Smooth muscle cell (in vitro differentiated cells): ENCODE results near the gene DNAAF1. TPM values are rescaled to one million over a fixed set of nuclear protein-coding genes. Genes with fewer than 3 reads are reported as not detected.

ENCODE experiments used
- DNase-seq: peaks from one replicate; lab custom pipeline; 2025; ENCODE audit not compliant: unreplicated experiment; lab: John Stamatoyannopoulos, UW
- H2AFZ ChIP-seq: fragments of 200-600 bp; sonication (generic); 2 replicates; pipeline ENCODE4 v1.6.0; 2016; ENCODE audit warnings: antibody characterized with exemption, low read depth, mild to moderate bottlenecking
- H3F3A ChIP-seq: fragments of 200-600 bp; sonication (generic); 2 replicates; pipeline ENCODE4 v1.6.0; 2017; ENCODE audit warnings: antibody characterized with exemption, low read depth
- H3K27ac ChIP-seq: fragments of 200-600 bp; sonication (generic); 2 replicates; pipeline ENCODE4 v1.5.1; 2016; ENCODE audit warnings: low read depth, mild to moderate bottlenecking
- H3K27me3 ChIP-seq: fragments of 200-600 bp; sonication (generic); 2 replicates; pipeline ENCODE4 v1.6.1; 2016; ENCODE audit warnings: low read depth, mild to moderate bottlenecking
- H3K36me3 ChIP-seq: fragments of 200-600 bp; sonication (generic); 2 replicates; pipeline ENCODE4 v1.5.1; 2016; ENCODE audit warnings: low read depth
- H3K4me1 ChIP-seq: fragments of 200-600 bp; sonication (generic); 2 replicates; pipeline ENCODE4 v1.5.1; 2016; ENCODE audit warnings: low read depth
- H3K4me2 ChIP-seq: fragments of 200-600 bp; sonication (generic); 2 replicates; pipeline ENCODE4 v1.6.0; 2016; ENCODE audit warnings: mild to moderate bottlenecking
- H3K4me3 ChIP-seq: fragments of 200-600 bp; sonication (generic); 2 replicates; pipeline ENCODE4 v1.5.1; 2016; ENCODE audit warnings: mild to moderate bottlenecking
- H3K79me2 ChIP-seq: fragments of 200-600 bp; sonication (generic); 2 replicates; pipeline ENCODE4 v1.6.0; 2016; ENCODE audit warnings: low read depth, mild to moderate bottlenecking
- H3K9ac ChIP-seq: fragments of 200-600 bp; sonication (generic); 2 replicates; pipeline ENCODE4 v1.6.0; 2016; ENCODE audit warnings: low read depth
- H3K9me3 ChIP-seq: fragments of 200-600 bp; sonication (generic); replicated peaks from 2 replicates; pipeline ENCODE4 v1.5.1; 2016; ENCODE audit warnings: low read depth
- H4K20me1 ChIP-seq: fragments of 200-600 bp; sonication (generic); 2 replicates; pipeline ENCODE4 v1.6.0; 2016; ENCODE audit warnings: low read depth
- CTCF ChIP-seq: fragments of 200-600 bp; sonication (generic); IDR thresholded peaks from 2 replicates; pipeline ENCODE4 v1.5.1; 2017; ENCODE audit warnings: borderline replicate concordance, mild to moderate bottlenecking, antibody characterized with exemption; ENCODE audit not compliant: insufficient read depth, poor library complexity, severe bottlenecking
- WGBS: methylation state at CpG from one replicate; pipeline ENCODE4 v1.1.7; 2016; ENCODE audit warnings: low lambda C conversion rate; 5-methylcytosine and 5-hydroxymethylcytosine counted together
- polyA plus RNA-seq: library from polyadenylated mRNA; unstranded; fragments of >200 nt; fragmentation: Nextera tagmentation; extraction: Ambion mirVana; gene quantifications from 2 replicates; pipeline ENCODE4 v1.2.1, GENCODE V29; 2016
- total RNA-seq: library from RNA; depleted of rRNA; stranded (reverse); fragments of >200 nt; gene quantifications from 2 replicates; pipeline ENCODE4 v1.2.3, GENCODE V29; 2014

DNAAF1 gene
- total and polyA plus RNA-seq, 2 experiments from 2014 or later: 0.09 TPM; not detected in 1

- Histone ChIP-seq H3K27me3 (no peaks in the 10 kb centered on the region), H4K20me1 (no peaks in the 10 kb centered on the region), H3K79me2 (peaks cover 4% of the 10 kb centered on the region), H3K4me2 (no peak overlapping the region), H3K4me3 (no peak overlapping the region), H3K9ac (no peak overlapping the region), H3F3A (no peaks in the 10 kb centered on the region), H3K36me3 (no peaks in the 10 kb centered on the region), H3K4me1 (no peaks in the 10 kb centered on the region), H2AFZ (no peak overlapping the region), H3K9me3 (no peaks in the 10 kb centered on the region), H3K27ac (no peak overlapping the region)
- 87% methylated on average over 7 of the region's 16 CpGs for WGBS
- no peak for DNase-seq
- no peak for TF ChIP-seq CTCF
Measured at GRCh38 chr16:84191466-84191865, 46.4 kb downstream of the DNAAF1 start.

GRCh38 chr16:84193480-84193879 is 48.4 kb downstream of the DNAAF1 start:
- Histone ChIP-seq H3K9ac (no peak overlapping the region), H2AFZ (no peak overlapping the region), H3F3A (no peaks in the 10 kb centered on the region), H3K79me2 (no peaks in the 10 kb centered on the region), H3K9me3 (no peaks in the 10 kb centered on the region), H3K27me3 (no peaks in the 10 kb centered on the region), H3K36me3 (no peaks in the 10 kb centered on the region), H4K20me1 (no peaks in the 10 kb centered on the region), H3K4me2 (no peak overlapping the region), H3K4me3 (no peak overlapping the region), H3K4me1 (no peaks in the 10 kb centered on the region), H3K27ac (no peak overlapping the region)
- no peak for DNase-seq
- 89% methylated on average over 7 of the region's 7 CpGs for WGBS
- no peak for TF ChIP-seq CTCF

- H3K9me3 ChIP-seq: no peaks in the 10 kb centered on the region
- no peaks in the 10 kb centered on the region for H4K20me1 ChIP-seq
- H3K4me1 ChIP-seq: no peaks in the 10 kb centered on the region
- no peaks in the 10 kb centered on the region for H3K27me3 ChIP-seq
- H3K4me2 ChIP-seq: no peak overlapping the region
- no peaks in the 10 kb centered on the region for H3F3A ChIP-seq
- no peak overlapping the region for H3K27ac ChIP-seq
- DNase-seq: no peak
- H3K9ac ChIP-seq: no peak overlapping the region
- H3K36me3 ChIP-seq: no peaks in the 10 kb centered on the region
- no peak overlapping the region for H2AFZ ChIP-seq
- no peaks in the 10 kb centered on the region for H3K79me2 ChIP-seq
- 97% methylated on average over 11 of the region's 11 CpGs for WGBS
- TF ChIP-seq CTCF: no peak
- H3K4me3 ChIP-seq: no peak overlapping the region
Measured at GRCh38 chr16:84194018-84194417, 48.9 kb downstream of the DNAAF1 start.

GRCh38 chr16:84194470-84195200 is 49.5 kb downstream of the DNAAF1 start:
- no peak for DNase-seq
- 89% methylated on average over 34 of the region's 34 CpGs for WGBS
- no peaks in the 10 kb centered on the region for H4K20me1 ChIP-seq

More at GRCh38 chr16:84194470-84195200, 49.5 kb downstream of the DNAAF1 start:
- Histone ChIP-seq H3K36me3 (no peaks in the 10 kb centered on the region), H3K9ac (no peak overlapping the region), H3K79me2 (no peaks in the 10 kb centered on the region), H3K4me2 (no peak overlapping the region), H3K4me1 (no peaks in the 10 kb centered on the region), H3K9me3 (no peaks in the 10 kb centered on the region), H3K27me3 (no peaks in the 10 kb centered on the region), H2AFZ (no peak overlapping the region), H3F3A (no peaks in the 10 kb centered on the region), H3K27ac (no peak overlapping the region), H3K4me3 (no peak overlapping the region)
- TF ChIP-seq CTCF: no peak
